Endothelial cell (in vitro differentiated cells): ENCODE data around the gene BTBD2. TPM values are rescaled to one million over a fixed set of nuclear protein-coding genes. Genes with fewer than 3 reads are reported as not detected.
"Not testable (repeated sequence)": the region's sequence is repeated elsewhere in the genome, so short reads cannot be mapped to it uniquely, and the experiment has no call there.

Experiments used
- DNase-seq: peaks from one replicate; pipeline ENCODE4 v3.0.0; 2021; ENCODE audit warnings: low spot score
- H3K27ac Mint-ChIP-seq: one replicate; pipeline ENCODE4 v1.8.0; 2021; ENCODE audit warnings: mixed read lengths, inconsistent platforms; ENCODE audit not compliant: unreplicated experiment
- H3K27me3 Mint-ChIP-seq: one replicate; pipeline ENCODE4 v1.8.0; 2021; ENCODE audit warnings: mild to moderate bottlenecking, moderate library complexity, mixed read lengths, inconsistent platforms; ENCODE audit not compliant: unreplicated experiment
- H3K36me3 Mint-ChIP-seq: one replicate; pipeline ENCODE4 v1.8.0; 2021; ENCODE audit warnings: mild to moderate bottlenecking, low read depth, mixed read lengths, inconsistent platforms; ENCODE audit not compliant: unreplicated experiment
- H3K4me1 Mint-ChIP-seq: one replicate; pipeline ENCODE4 v1.8.0; 2021; ENCODE audit warnings: mild to moderate bottlenecking, mixed read lengths, inconsistent platforms; ENCODE audit not compliant: unreplicated experiment
- H3K4me3 Mint-ChIP-seq: one replicate; pipeline ENCODE4 v1.8.0; 2021; ENCODE audit warnings: mild to moderate bottlenecking, mixed read lengths, inconsistent platforms; ENCODE audit not compliant: unreplicated experiment
- H3K9me3 Mint-ChIP-seq: one replicate; pipeline ENCODE4 v1.8.0; 2021; ENCODE audit warnings: mixed read lengths, inconsistent platforms; ENCODE audit not compliant: unreplicated experiment
- total RNA-seq: library from RNA; stranded (reverse); fragmentation: NEBNext Ultra II Directional; extraction: Animal tissue kit (Norgen Biotek cat#: 25700); gene quantifications from one replicate; pipeline ENCODE4 v1.2.1, GENCODE V29; 2021; ENCODE audit not compliant: unreplicated experiment
- TF ChIP-seq, protein P1 (sequence below): fragments of 200-600 bp; sonication (generic); IDR thresholded peaks from one replicate; pipeline ENCODE4 v1.5.0; 2021; ENCODE audit warnings: antibody characterized with exemption; ENCODE audit not compliant: unreplicated experiment

Gene BTBD2
- total RNA-seq, 1 donor from 2014 or later: 80.5 TPM

DNA sequence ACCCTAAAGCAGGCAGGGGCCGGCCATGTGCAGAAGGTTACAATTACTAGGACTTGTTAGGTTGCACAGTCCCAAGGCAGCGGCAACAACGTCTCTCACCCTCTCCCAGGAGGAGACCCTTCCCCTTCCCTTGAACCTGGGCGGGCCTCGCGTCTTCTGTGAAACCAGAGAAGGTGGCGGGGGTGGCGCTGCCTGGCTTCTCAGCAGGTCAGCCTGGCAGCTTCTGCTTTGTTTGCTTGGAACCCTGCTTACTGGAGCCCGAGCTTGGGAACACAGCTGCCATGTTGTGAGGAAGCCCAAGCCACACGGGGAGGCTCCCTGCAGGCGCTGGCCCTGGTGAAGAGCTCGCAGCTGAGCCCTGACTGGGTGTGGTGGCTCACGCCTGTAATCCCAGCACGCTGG lies 20.1 kb upstream of the BTBD2 start:
- Mint-ChIP-seq H3K4me3 (no peak overlapping the region), H3K27ac (no peak overlapping the region), H3K4me1 (peaks cover 10% of the 10 kb centered on the region), H3K36me3 (peaks cover 3% of the 10 kb centered on the region), H3K9me3 (no peaks in the 10 kb centered on the region), H3K27me3 (peaks cover 6% of the 10 kb centered on the region)
- no peak for DNase-seq
- TF ChIP-seq, protein P1, sequence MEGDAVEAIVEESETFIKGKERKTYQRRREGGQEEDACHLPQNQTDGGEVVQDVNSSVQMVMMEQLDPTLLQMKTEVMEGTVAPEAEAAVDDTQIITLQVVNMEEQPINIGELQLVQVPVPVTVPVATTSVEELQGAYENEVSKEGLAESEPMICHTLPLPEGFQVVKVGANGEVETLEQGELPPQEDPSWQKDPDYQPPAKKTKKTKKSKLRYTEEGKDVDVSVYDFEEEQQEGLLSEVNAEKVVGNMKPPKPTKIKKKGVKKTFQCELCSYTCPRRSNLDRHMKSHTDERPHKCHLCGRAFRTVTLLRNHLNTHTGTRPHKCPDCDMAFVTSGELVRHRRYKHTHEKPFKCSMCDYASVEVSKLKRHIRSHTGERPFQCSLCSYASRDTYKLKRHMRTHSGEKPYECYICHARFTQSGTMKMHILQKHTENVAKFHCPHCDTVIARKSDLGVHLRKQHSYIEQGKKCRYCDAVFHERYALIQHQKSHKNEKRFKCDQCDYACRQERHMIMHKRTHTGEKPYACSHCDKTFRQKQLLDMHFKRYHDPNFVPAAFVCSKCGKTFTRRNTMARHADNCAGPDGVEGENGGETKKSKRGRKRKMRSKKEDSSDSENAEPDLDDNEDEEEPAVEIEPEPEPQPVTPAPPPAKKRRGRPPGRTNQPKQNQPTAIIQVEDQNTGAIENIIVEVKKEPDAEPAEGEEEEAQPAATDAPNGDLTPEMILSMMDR: no peak

DNA sequence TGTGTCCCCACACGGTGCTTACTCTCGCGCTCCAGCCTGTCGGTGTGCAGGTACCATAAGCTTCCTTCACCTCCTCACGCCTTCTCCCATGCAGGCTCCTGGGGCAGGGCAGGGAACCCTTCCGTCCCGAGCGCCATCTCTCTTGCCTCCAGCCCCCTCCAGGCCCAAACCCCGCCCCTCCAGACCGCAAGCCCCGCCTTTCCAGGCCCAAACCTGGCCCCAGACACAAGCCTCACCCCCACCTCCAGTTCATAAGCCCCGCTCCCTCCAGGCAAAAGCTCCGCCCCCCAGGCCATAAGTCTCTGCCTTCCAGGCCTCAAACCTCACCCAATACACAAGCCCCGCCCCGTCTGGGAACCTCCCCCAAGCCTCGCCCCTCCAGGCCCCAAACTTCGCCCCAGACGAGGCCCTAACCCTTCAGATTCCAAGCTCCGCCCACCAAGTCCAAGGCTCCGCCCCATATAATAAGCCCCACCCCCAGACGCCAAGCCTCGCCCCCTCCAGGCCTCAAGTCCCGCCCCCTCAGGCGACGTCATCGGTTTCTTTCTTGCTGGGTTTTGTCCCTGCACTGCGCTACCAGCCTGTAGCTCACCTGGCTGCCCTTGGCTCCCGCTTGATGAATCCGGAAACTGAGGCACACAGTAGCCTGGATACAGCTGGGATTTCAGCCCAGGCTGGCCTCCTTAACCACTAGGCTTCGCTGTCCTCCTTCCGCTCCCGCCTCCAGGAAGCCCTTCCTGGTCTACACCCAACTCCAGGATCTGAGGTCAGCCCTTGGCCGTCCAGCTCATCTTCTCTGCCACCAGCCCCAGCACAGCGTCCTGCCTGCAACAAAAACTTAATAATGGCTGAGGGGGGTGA lies 19.4 kb upstream of the BTBD2 start:
- peaks cover 3% of the 10 kb centered on the region for H3K36me3 Mint-ChIP-seq
- DNase-seq: peak; percentile 43
- no peak overlapping the region for H3K27ac Mint-ChIP-seq
- H3K4me1 Mint-ChIP-seq: peaks cover 10% of the 10 kb centered on the region
- no peak overlapping the region for H3K4me3 Mint-ChIP-seq
- peaks cover 6% of the 10 kb centered on the region for H3K27me3 Mint-ChIP-seq
- TF ChIP-seq, protein P1: no peak
- no peaks in the 10 kb centered on the region for H3K9me3 Mint-ChIP-seq

DNA sequence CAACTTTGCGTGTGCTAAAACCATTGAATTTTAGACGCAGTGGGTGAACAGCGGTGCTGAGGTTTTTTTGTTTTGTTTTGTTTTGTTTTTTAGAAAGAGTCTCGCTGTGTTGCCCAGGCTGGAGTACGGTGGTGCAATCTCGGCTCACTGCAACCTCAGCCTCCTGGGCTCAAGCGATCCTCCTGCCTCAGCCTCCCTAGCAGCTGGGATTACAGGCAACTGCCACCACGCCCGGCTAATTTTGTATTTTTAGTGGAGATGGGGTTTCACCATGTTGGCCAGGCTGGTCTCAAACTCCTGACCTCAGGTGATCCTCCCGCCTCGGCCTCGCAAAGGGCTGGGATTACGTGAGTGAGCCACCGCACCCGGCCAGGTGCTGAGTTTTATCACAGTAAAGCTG lies 18.7 kb upstream of the BTBD2 start:
- H3K27ac Mint-ChIP-seq, H3K9me3 Mint-ChIP-seq, H3K27me3 Mint-ChIP-seq, H3K4me1 Mint-ChIP-seq, H3K36me3 Mint-ChIP-seq, DNase-seq, H3K4me3 Mint-ChIP-seq: not testable (repeated sequence)

DNA sequence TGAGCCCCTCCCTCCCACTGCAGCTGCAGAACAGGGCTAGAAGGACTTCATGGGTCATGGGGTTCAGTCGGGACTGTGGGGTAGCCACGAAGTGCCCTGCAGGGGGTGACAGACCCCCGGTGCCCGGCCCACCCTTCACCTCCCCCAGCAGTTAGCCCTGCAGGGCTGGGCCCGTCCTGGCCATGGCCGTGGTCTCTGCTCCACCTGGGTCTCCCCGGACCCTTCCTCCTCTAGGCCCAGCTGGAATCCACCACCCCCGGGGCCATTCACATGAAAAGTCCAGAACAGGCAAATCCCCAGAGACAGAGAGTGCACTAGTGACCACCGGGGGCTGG lies 18.3 kb upstream of the BTBD2 start:
- DNase-seq: no peak
- Mint-ChIP-seq H3K4me3 (no peak overlapping the region), H3K9me3 (no peaks in the 10 kb centered on the region), H3K4me1 (peaks cover 10% of the 10 kb centered on the region), H3K27ac (no peak overlapping the region), H3K36me3 (peaks cover 3% of the 10 kb centered on the region), H3K27me3 (peaks cover 3% of the 10 kb centered on the region)
- TF ChIP-seq, protein P1: no peak

DNA sequence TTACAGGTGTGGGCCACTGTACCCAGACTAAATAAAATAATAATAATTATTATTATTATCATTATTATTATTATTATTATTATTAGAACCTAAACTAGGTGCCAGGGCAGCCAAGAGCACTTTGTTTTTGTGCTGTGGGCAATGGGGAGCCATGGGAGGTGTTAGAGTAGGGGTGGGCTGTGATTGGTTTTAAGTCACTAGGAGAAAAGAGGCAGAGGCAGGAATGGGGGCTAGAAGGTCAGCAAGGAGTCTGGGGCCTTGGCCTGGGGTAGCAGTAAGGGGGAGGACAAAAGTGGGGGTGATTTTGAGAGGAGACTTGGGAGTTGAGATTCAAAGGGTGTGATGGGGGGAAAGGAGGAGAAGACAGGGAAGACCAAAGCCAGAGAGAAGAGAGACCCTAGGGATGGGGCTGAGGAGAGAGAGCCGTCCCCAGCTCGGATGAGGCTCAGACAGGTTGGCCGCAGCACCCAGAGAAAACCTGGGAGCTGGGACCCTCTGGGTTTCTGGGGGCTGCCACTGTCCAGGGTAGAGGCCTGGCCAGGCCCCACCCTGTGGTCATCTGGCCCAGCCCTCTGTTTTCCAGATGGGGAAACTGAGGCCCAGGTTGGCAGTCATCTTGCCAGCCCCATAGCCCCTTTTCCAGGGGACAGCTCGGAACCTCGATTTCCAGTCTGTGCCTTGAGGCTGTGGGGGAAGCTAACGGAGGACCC lies 17.8 kb upstream of the BTBD2 start:
- Mint-ChIP-seq H3K36me3 (peaks cover 3% of the 10 kb centered on the region), H3K9me3 (no peaks in the 10 kb centered on the region), H3K27ac (no peak overlapping the region), H3K4me1 (peaks cover 12% of the 10 kb centered on the region), H3K27me3 (peaks cover 3% of the 10 kb centered on the region), H3K4me3 (no peak overlapping the region)
- TF ChIP-seq, protein P1: no peak
- no peak for DNase-seq
